OCI-LY7 (cell line): ENCODE measurements around the gene NOXO1. TPM values are rescaled to one million over a fixed set of nuclear protein-coding genes. Genes with fewer than 3 reads are reported as not detected.

Experiments
- BruUV-seq: library from RNA; stranded (reverse); fragments of 400-500 nt; replicated peaks from 2 replicates; lab custom pipeline; 2021; lab: Mats Ljungman, UMichigan
- CTCF ChIA-PET: fragments of 300-600 bp; sonication (Branson Sonifier 250); formaldehyde crosslinking; loops from one replicate; lab custom pipeline; 2022; ENCODE audit warnings: antibody characterized with exemption; ENCODE audit not compliant: unreplicated experiment; lab: Charles Lee
- POLR2A ChIA-PET: fragments of 300-600 bp; sonication (Branson Sonifier 250); formaldehyde crosslinking; loops from one replicate; lab custom pipeline; 2022; ENCODE audit warnings: antibody characterized with exemption; lab: Charles Lee
- DNase-seq: peaks from one replicate; pipeline ENCODE4 v3.0.0-alpha.2; 2015; ENCODE audit warnings: low spot score
- H2AFZ ChIP-seq: fragments of 200-600 bp; sonication (generic), shearing (Covaris generic); 2 replicates; pipeline ENCODE4 v1.6.1; 2014; ENCODE audit warnings: mild to moderate bottlenecking, antibody characterized with exemption, low read length, moderate library complexity
- H3K27ac ChIP-seq: fragments of 200-600 bp; sonication (generic); 2 replicates; pipeline ENCODE4 v1.5.1; 2014; ENCODE audit warnings: mixed run types, low read depth, mild to moderate bottlenecking, moderate library complexity, low read length, inconsistent platforms; ENCODE audit not compliant: poor library complexity, severe bottlenecking
- H3K36me3 ChIP-seq: fragments of 200-600 bp; sonication (generic); 2 replicates; pipeline ENCODE4 v1.6.1; 2014; ENCODE audit warnings: mild to moderate bottlenecking, antibody characterized with exemption, low read length, moderate library complexity, mixed read lengths; ENCODE audit not compliant: insufficient read depth
- H3K4me1 ChIP-seq: fragments of 200-600 bp; sonication (generic); 2 replicates; pipeline ENCODE4 v1.5.1; 2014; ENCODE audit warnings: mild to moderate bottlenecking, low read length; ENCODE audit not compliant: insufficient read depth, poor library complexity, severe bottlenecking
- H3K4me2 ChIP-seq: fragments of 200-600 bp; sonication (generic); 2 replicates; pipeline ENCODE4 v1.6.1; 2014; ENCODE audit warnings: mild to moderate bottlenecking, low read length
- H3K4me3 ChIP-seq: fragments of 200-600 bp; sonication (generic); 2 replicates; pipeline ENCODE4 v1.5.1; 2014; ENCODE audit warnings: mild to moderate bottlenecking, low read depth, low read length; ENCODE audit not compliant: poor library complexity, severe bottlenecking
- H3K79me2 ChIP-seq: fragments of 200-600 bp; sonication (generic); 2 replicates; pipeline ENCODE4 v1.6.1; 2016; ENCODE audit warnings: low read depth, mild to moderate bottlenecking, low read length, moderate library complexity, mixed read lengths; ENCODE audit not compliant: insufficient read depth
- H3K9me2 ChIP-seq: fragments of 200-600 bp; sonication (generic); 2 replicates; pipeline ENCODE4 v1.6.1; 2016; ENCODE audit warnings: mild to moderate bottlenecking, low read length, mixed read lengths; ENCODE audit not compliant: insufficient read depth
- H3K9me3 ChIP-seq: fragments of 200-600 bp; sonication (generic); 2 replicates; pipeline ENCODE4 v1.6.1; 2014; ENCODE audit warnings: mild to moderate bottlenecking, mixed run types, low read length, mixed read lengths
- H4K20me1 ChIP-seq: fragments of 200-600 bp; sonication (generic); 2 replicates; pipeline ENCODE4 v1.6.1; 2014; ENCODE audit warnings: mild to moderate bottlenecking, antibody characterized with exemption, low read length, moderate library complexity, mixed read lengths; ENCODE audit not compliant: insufficient read depth
- EZH2phosphoT487 ChIP-seq: fragments of 200-600 bp; sonication (generic); IDR thresholded peaks from 2 replicates; pipeline ENCODE4 v1.6.1; 2018; ENCODE audit warnings: low read depth, borderline replicate concordance, mild to moderate bottlenecking, mixed run types, antibody characterized with exemption, low read length, moderate library complexity, mixed read lengths
- intact Hi-C: fragments of 100-400 bp; cut with micrococcal nuclease; formaldehyde crosslinking; loops from one replicate; pipeline ENCODE4 v1.10.0; 2022; ENCODE audit not compliant: unreplicated experiment
- total RNA-seq, 2 experiments: library from RNA; depleted of rRNA in 1 of 2; stranded (reverse); fragments of >200 nt in 1 of 2; shearing (Covaris generic) in 1 of 2; gene quantifications; 2 replicates each; pipeline ENCODE4 v1.2.3, GENCODE V29; 2014 to 2022
- TF ChIP-seq, protein P1 (sequence below): fragments of 200-600 bp; sonication (generic); conservative IDR thresholded peaks from 2 replicates; pipeline ENCODE4 v1.5.1; 2014; ENCODE audit warnings: mild to moderate bottlenecking, antibody characterized with exemption, low read length, moderate library complexity, mixed read lengths

NOXO1 gene
- total RNA-seq, 2 experiments from 2014 or later: 0.22 to 0.30 TPM

DNA sequence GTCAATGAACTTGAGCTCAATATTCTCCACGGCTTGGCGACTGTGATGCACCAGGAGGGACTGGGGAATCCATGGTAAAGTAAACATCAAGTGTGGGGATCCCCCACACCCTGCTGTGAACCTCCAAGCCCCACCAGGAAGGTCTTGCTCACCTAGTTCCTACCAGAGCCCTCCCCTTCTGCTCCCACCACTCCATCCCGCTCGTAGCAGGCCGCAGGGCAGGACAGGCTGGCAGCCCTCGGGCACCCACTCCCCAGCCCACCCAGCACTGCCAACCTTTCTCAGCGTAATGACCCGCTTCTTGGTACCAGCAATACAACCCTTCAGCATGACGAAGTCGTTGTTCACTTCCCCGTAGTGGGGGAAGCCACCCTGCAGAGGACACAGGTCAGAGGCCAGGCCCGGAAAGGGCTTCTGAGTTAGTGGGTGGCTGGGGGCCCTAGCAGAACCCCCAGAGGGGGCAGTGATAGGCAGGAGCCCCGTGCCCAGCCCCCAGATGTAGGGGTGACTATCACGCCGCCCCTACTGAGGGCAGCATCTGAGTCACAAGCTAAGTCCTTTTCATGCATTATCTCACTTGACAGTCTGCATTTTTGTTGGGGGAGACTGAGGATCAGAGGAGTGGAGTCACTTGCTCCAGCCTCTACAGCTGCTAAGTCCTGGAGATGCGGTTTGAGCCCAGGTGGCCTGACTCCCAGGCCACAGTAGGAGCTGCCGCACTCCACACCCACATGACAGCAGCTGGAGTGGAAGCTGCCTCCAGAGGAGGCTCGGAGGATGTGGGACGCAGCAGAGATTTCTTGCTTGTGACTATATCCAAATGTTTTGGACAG lies 35.5 kb downstream of the NOXO1 start:
- intact Hi-C loops: no loop called here
- H2AFZ ChIP-seq: no peak overlapping the region
- H3K9me3 ChIP-seq: no peaks in the 10 kb centered on the region
- ChIA-PET POLR2A (no interaction called here), CTCF (interaction anchor here (0.6 kb wide), 1 partner anchor 221 kb away, joined by 6 read pairs; no protein-coding TSS in a partner anchor)
- H3K79me2 ChIP-seq: no peaks in the 10 kb centered on the region
- H3K4me2 ChIP-seq: no peak overlapping the region
- H3K4me1 ChIP-seq: peaks cover 18% of the 10 kb centered on the region
- no peak overlapping the region for H3K27ac ChIP-seq
- no peaks in the 10 kb centered on the region for H3K36me3 ChIP-seq
- H3K9me2 ChIP-seq: no peaks in the 10 kb centered on the region
- no peak overlapping the region for H3K4me3 ChIP-seq
- no TSS peak for BruUV-seq
- no peak for DNase-seq
- no peaks in the 10 kb centered on the region for H4K20me1 ChIP-seq
- TF ChIP-seq, protein P1, sequence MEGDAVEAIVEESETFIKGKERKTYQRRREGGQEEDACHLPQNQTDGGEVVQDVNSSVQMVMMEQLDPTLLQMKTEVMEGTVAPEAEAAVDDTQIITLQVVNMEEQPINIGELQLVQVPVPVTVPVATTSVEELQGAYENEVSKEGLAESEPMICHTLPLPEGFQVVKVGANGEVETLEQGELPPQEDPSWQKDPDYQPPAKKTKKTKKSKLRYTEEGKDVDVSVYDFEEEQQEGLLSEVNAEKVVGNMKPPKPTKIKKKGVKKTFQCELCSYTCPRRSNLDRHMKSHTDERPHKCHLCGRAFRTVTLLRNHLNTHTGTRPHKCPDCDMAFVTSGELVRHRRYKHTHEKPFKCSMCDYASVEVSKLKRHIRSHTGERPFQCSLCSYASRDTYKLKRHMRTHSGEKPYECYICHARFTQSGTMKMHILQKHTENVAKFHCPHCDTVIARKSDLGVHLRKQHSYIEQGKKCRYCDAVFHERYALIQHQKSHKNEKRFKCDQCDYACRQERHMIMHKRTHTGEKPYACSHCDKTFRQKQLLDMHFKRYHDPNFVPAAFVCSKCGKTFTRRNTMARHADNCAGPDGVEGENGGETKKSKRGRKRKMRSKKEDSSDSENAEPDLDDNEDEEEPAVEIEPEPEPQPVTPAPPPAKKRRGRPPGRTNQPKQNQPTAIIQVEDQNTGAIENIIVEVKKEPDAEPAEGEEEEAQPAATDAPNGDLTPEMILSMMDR: no peak
- no peak for TF ChIP-seq EZH2phosphoT487

DNA sequence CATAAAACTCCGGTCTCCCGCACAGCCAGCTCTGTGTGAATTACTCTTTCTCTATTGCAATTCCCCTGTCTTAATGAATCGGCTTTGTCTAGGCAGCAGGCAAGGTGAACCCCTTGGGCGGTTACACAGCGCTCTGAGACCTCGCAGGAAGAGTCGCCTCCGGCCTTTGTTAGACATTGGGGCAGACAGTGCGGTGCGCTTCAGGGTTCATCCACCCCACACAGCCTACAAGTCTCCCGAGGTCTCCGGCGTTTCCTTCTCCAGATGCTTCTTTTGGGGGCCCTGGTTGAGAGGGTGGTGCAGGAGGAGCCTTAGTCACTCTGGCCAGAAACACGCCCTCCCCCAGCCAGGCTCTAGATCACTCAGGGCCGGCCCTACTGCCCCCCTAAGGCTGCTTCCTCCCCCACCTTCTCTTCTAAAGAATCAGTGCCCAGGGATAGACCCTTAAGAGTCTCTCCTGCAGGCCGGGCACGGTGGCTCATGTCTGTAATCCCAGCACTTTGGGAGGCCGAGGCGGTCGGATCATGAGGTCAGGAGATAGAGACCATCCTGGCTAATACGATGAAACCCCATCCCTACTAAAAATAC lies 36.6 kb downstream of the NOXO1 start:
- Histone ChIP-seq H2AFZ (no peak overlapping the region), H3K4me3 (no peak overlapping the region), H3K9me3 (no peaks in the 10 kb centered on the region), H3K79me2 (no peaks in the 10 kb centered on the region), H3K4me2 (no peak overlapping the region), H4K20me1 (no peaks in the 10 kb centered on the region), H3K36me3 (no peaks in the 10 kb centered on the region), H3K9me2 (no peaks in the 10 kb centered on the region), H3K4me1 (peaks cover 18% of the 10 kb centered on the region), H3K27ac (no peak overlapping the region)
- ChIA-PET CTCF (interaction anchor here (0.6 kb wide), 1 partner anchor 222 kb away, joined by 6 read pairs; no protein-coding TSS in a partner anchor), POLR2A (interaction anchor here (1.0 kb wide), 1 partner anchor 20 kb away, joined by 3 read pairs; the partner anchor contains the start of gene RPS2)
- DNase-seq: no peak
- TF ChIP-seq EZH2phosphoT487: no peak
- TF ChIP-seq, protein P1: no peak
- BruUV-seq: no TSS peak
- intact Hi-C loops: loop anchor here (5.0 kb wide), 1 partner anchor 162 kb away; the partner anchor contains the start of genes NUBP2 and SPSB3
